WTC11 (cell line): ENCODE results near the gene ALS2. TPM values are rescaled to one million over a fixed set of nuclear protein-coding genes. Genes with fewer than 3 reads are reported as not detected.

ENCODE experiments used
- ATAC-seq: fragments of 200-7000 bp; cut with Tn5 transposase; 2 replicates; pipeline ENCODE4 v1.10.0; 2021; ENCODE audit warnings: mild to moderate bottlenecking, moderate library complexity
- CTCF ChIA-PET: fragments of 300-600 bp; sonication (Branson Sonifier 250); formaldehyde crosslinking; loops from one replicate; lab custom pipeline; 2021; ENCODE audit warnings: antibody characterized with exemption; lab: Charles Lee
- POLR2A ChIA-PET: fragments of 350-600 bp; sonication (Branson Sonifier 250); formaldehyde crosslinking; loops from one replicate; lab custom pipeline; 2021; ENCODE audit warnings: antibody characterized with exemption; lab: Charles Lee
- DNase-seq: peaks from one replicate; pipeline ENCODE4 v3.0.0; 2021; ENCODE audit warnings: low spot score
- H3K27ac Mint-ChIP-seq: 2 replicates; pipeline ENCODE4 v1.8.0; 2021; ENCODE audit warnings: mixed read lengths
- H3K27me3 Mint-ChIP-seq: 2 replicates; pipeline ENCODE4 v1.8.0; 2021; ENCODE audit warnings: low read depth, mild to moderate bottlenecking, moderate library complexity, mixed read lengths
- H3K36me3 Mint-ChIP-seq: 2 replicates; pipeline ENCODE4 v1.8.0; 2021; ENCODE audit warnings: mixed read lengths
- H3K4me1 Mint-ChIP-seq: 2 replicates; pipeline ENCODE4 v1.8.0; 2022; ENCODE audit warnings: mixed read lengths
- H3K4me3 Mint-ChIP-seq: 2 replicates; pipeline ENCODE4 v1.8.0; 2021; ENCODE audit warnings: mild to moderate bottlenecking, moderate library complexity, mixed read lengths
- H3K9me3 Mint-ChIP-seq: 2 replicates; pipeline ENCODE4 v1.8.0; 2021; ENCODE audit warnings: mixed read lengths
- ATF3 ChIP-seq: sonication (generic); formaldehyde crosslinking; conservative IDR thresholded peaks from 2 replicates; pipeline ENCODE4 v1.8.1; 2022; ENCODE audit warnings: mild to moderate bottlenecking, missing genetic modification reagents
- E2F5 ChIP-seq: sonication (generic); formaldehyde crosslinking; IDR thresholded peaks from 2 replicates; pipeline ENCODE4 v1.8.1; 2022; ENCODE audit warnings: mild to moderate bottlenecking, moderate library complexity, missing genetic modification reagents
- ELF4 ChIP-seq: sonication (generic); formaldehyde crosslinking; IDR thresholded peaks from 2 replicates; pipeline ENCODE4 v1.8.1; 2022; ENCODE audit warnings: low read depth, mild to moderate bottlenecking, moderate library complexity, missing genetic modification reagents
- EMX1 ChIP-seq: fragments of 250-450 bp; sonication (Bioruptor Pico); IDR thresholded peaks from 2 replicates; pipeline ENCODE4 v1.8.0; 2021; ENCODE audit warnings: mild to moderate bottlenecking
- ERG ChIP-seq: fragments of 250-450 bp; sonication (Bioruptor Pico); IDR thresholded peaks from 2 replicates; pipeline ENCODE4 v1.8.0; 2021; ENCODE audit warnings: mild to moderate bottlenecking
- ESRRA ChIP-seq: sonication (generic); formaldehyde crosslinking; IDR thresholded peaks from 2 replicates; pipeline ENCODE4 v1.8.1; 2022; ENCODE audit warnings: mild to moderate bottlenecking, missing genetic modification reagents, borderline replicate concordance
- FOXP4 ChIP-seq: sonication (generic); formaldehyde crosslinking; IDR thresholded peaks from 2 replicates; pipeline ENCODE4 v1.8.0; 2022; ENCODE audit warnings: mild to moderate bottlenecking, missing genetic modification reagents
- GRHL2 ChIP-seq: fragments of 250-450 bp; sonication (Bioruptor Pico); IDR thresholded peaks from 2 replicates; pipeline ENCODE4 v1.8.0; 2022; ENCODE audit warnings: mild to moderate bottlenecking, moderate library complexity; ENCODE audit not compliant: insufficient replicate concordance, severe bottlenecking
- HMGA2 ChIP-seq: fragments of 250-450 bp; sonication (Bioruptor Pico); IDR thresholded peaks from 2 replicates; pipeline ENCODE4 v1.4.0; 2021; ENCODE audit warnings: mild to moderate bottlenecking, moderate library complexity
- IRF2 ChIP-seq: sonication (generic); formaldehyde crosslinking; IDR thresholded peaks from 2 replicates; pipeline ENCODE4 v1.8.0; 2022; ENCODE audit warnings: low read depth, missing genetic modification reagents, borderline replicate concordance
- JAZF1 ChIP-seq: fragments of 250-450 bp; sonication (Bioruptor Pico); IDR thresholded peaks from 2 replicates; pipeline ENCODE4 v1.9.0; 2021; ENCODE audit warnings: moderate library complexity, mild to moderate bottlenecking, inconsistent platforms
- NFYB ChIP-seq: sonication (generic); formaldehyde crosslinking; conservative IDR thresholded peaks from 2 replicates; pipeline ENCODE4 v1.8.0; 2022; ENCODE audit warnings: low read depth, missing genetic modification reagents
- NR3C1 ChIP-seq: sonication (generic); formaldehyde crosslinking; conservative IDR thresholded peaks from 2 replicates; pipeline ENCODE4 v1.8.1; 2023; ENCODE audit warnings: low read depth, mild to moderate bottlenecking, missing genetic modification reagents
- RORB ChIP-seq: fragments of 250-450 bp; sonication (Bioruptor Pico); IDR thresholded peaks from 2 replicates; pipeline ENCODE4 v1.9.0; 2021; ENCODE audit warnings: mild to moderate bottlenecking
- SMAD3 ChIP-seq: sonication (generic); formaldehyde crosslinking; IDR thresholded peaks from 2 replicates; pipeline ENCODE4 v1.8.0; 2022; ENCODE audit warnings: missing genetic modification reagents, mild to moderate bottlenecking, borderline replicate concordance
- STAT6 ChIP-seq: sonication (generic); formaldehyde crosslinking; conservative IDR thresholded peaks from 2 replicates; pipeline ENCODE4 v1.8.1; 2023; ENCODE audit warnings: mild to moderate bottlenecking, low read depth, missing genetic modification reagents, moderate library complexity
- TCF7 ChIP-seq: sonication (generic); formaldehyde crosslinking; IDR thresholded peaks from 2 replicates; pipeline ENCODE4 v1.8.0; 2022; ENCODE audit warnings: mild to moderate bottlenecking, low read depth, missing genetic modification reagents, moderate library complexity
- TP53 ChIP-seq: sonication (generic); formaldehyde crosslinking; IDR thresholded peaks from 2 replicates; pipeline ENCODE4 v1.8.1; 2023; ENCODE audit warnings: mild to moderate bottlenecking, missing genetic modification reagents
- USF2 ChIP-seq: sonication (generic); formaldehyde crosslinking; IDR thresholded peaks from 2 replicates; pipeline ENCODE4 v1.8.1; 2023; ENCODE audit warnings: mild to moderate bottlenecking, missing genetic modification reagents, moderate library complexity
- ZNF121 ChIP-seq: sonication (generic); formaldehyde crosslinking; IDR thresholded peaks from 2 replicates; pipeline ENCODE4 v1.8.0; 2023; ENCODE audit warnings: missing genetic modification reagents
- ZNF232 ChIP-seq: sonication (generic); formaldehyde crosslinking; IDR thresholded peaks from 2 replicates; pipeline ENCODE4 v1.8.0; 2022; ENCODE audit warnings: mild to moderate bottlenecking, missing genetic modification reagents
- ZNF396 ChIP-seq: fragments of 250-450 bp; sonication (Bioruptor Pico); IDR thresholded peaks from 2 replicates; pipeline ENCODE4 v1.8.0; 2021; ENCODE audit warnings: mild to moderate bottlenecking, moderate library complexity, borderline replicate concordance
- ZNF416 ChIP-seq: fragments of 250-450 bp; sonication (Bioruptor Pico); IDR thresholded peaks from 2 replicates; pipeline ENCODE4 v1.9.0; 2021; ENCODE audit warnings: mild to moderate bottlenecking, inconsistent platforms
- total RNA-seq: library from RNA; stranded (reverse); gene quantifications from 3 replicates; pipeline ENCODE4 v1.2.3, GENCODE V29; 2021

Gene ALS2
- total RNA-seq, 1 experiment from 2014 or later = 30.5 TPM

- TF ChIP-seq STAT6 (CRISPR knock-in tag) (no peak), RORB (CRISPR knock-in tag) (no peak)
These were observed 9.6 kb upstream of the ALS2 start (continued) for GRCh38 chr2:201790291-201790690.

GRCh38 chr2:201789395-201789794 is 8.7 kb upstream of the ALS2 start:
- Mint-ChIP-seq H3K36me3 (no peaks in the 10 kb centered on the region), H3K4me3 (no peak overlapping the region), H3K4me1 (no peaks in the 10 kb centered on the region), H3K27me3 (no peaks in the 10 kb centered on the region; the same call in 1 of the 2 replicates), H3K9me3 (no peaks in the 10 kb centered on the region), H3K27ac (no peak overlapping the region)
- ATAC-seq (no peak), DNase-seq (no peak)
- TF ChIP-seq E2F5 (no peak), ERG (no peak), FOXP4 (CRISPR knock-in tag) (no peak), ZNF416 (CRISPR knock-in tag) (no peak), ZNF396 (CRISPR knock-in tag) (no peak), JAZF1 (CRISPR knock-in tag) (no peak), SMAD3 (CRISPR knock-in tag) (no peak), ZNF232 (CRISPR knock-in tag) (no peak), USF2 (CRISPR knock-in tag) (no peak), HMGA2 (CRISPR knock-in tag) (no peak)
- CTCF ChIA-PET = no interaction called here
- POLR2A ChIA-PET = no interaction called here

GRCh38 chr2:201788371-201788770 is 7.6 kb upstream of the ALS2 start:
- Mint-ChIP-seq H3K4me1 (no peaks in the 10 kb centered on the region), H3K36me3 (no peaks in the 10 kb centered on the region), H3K9me3 (no peaks in the 10 kb centered on the region), H3K4me3 (no peak overlapping the region), H3K27me3 (no peaks in the 10 kb centered on the region; the same call in 1 of the 2 replicates), H3K27ac (no peak overlapping the region)
- POLR2A ChIA-PET = no interaction called here
- CTCF ChIA-PET = no interaction called here
- ATAC-seq (no peak), DNase-seq (no peak)
- TF ChIP-seq NR3C1 (CRISPR knock-in tag) = no peak
- TF ChIP-seq ATF3 (CRISPR knock-in tag) = no peak
- no peak for TF ChIP-seq ZNF121
- no peak for TF ChIP-seq ELF4 (CRISPR knock-in tag)
- no peak for TF ChIP-seq TP53 (CRISPR knock-in tag)
- no peak for TF ChIP-seq GRHL2 (CRISPR knock-in tag)
- TF ChIP-seq IRF2 (CRISPR knock-in tag) = no peak
- no peak for TF ChIP-seq ESRRA (CRISPR knock-in tag)
- TF ChIP-seq NFYB (CRISPR knock-in tag) = no peak
- TF ChIP-seq EMX1 = no peak
- no peak for TF ChIP-seq TCF7 (CRISPR knock-in tag)
